Thyroid gland (tissue), 4 donors: ENCODE data around the gene SPRTN. TPM values are rescaled to one million over a fixed set of nuclear protein-coding genes. Genes with fewer than 3 reads are reported as not detected.

ENCODE experiments used
- DNase-seq, 2 donors: peaks; one replicate each; pipeline ENCODE4 v3.0.0-alpha.2; 2019
- H3K27ac ChIP-seq, 3 donors: fragments of 200-600 bp; sonication (generic); 1 replicate in 2 of 3; 2 replicates in 1 of 3; pipeline ENCODE4 v1.5.1; 2016 to 2019; ENCODE audit warnings: mild to moderate bottlenecking in 1 of 3, moderate library complexity in 1 of 3
- H3K27me3 ChIP-seq: fragments of 200-600 bp; sonication (generic); one replicate; pipeline ENCODE4 v1.5.1; 2019
- H3K36me3 ChIP-seq, 2 donors: fragments of 200-600 bp; sonication (generic); one replicate each; pipeline ENCODE4 v1.5.1; 2016 to 2019
- H3K4me1 ChIP-seq, 2 donors: fragments of 200-600 bp; sonication (generic); one replicate each; pipeline ENCODE4 v1.5.1; 2017 to 2019
- H3K4me3 ChIP-seq, 3 donors: fragments of 200-600 bp; sonication (generic); replicated peaks in 1 of 3; 1 replicate in 2 of 3; 2 replicates in 1 of 3; pipeline ENCODE4 v1.5.1; 2016; ENCODE audit warnings: mild to moderate bottlenecking in 1 of 3
- H3K9me3 ChIP-seq: fragments of 200-600 bp; sonication (generic); one replicate; pipeline ENCODE4 v1.5.1; 2017
- POLR2A ChIP-seq, 2 donors: fragments of 450-650 bp; IDR thresholded peaks; one replicate each; pipeline ENCODE4 v1.6.1; 2017; ENCODE audit warnings: antibody characterized with exemption in 2 of 2, mild to moderate bottlenecking in 2 of 2, moderate library complexity in 1 of 2
- WGBS, 2 donors: methylation state at CpG; one replicate each; pipeline ENCODE4 v1.1.5; 2017; 5-methylcytosine and 5-hydroxymethylcytosine counted together
- intact Hi-C: fragments of 100-400 bp; cut with DNase I; formaldehyde crosslinking; loops from one replicate; pipeline ENCODE4 v1.15.1; 2023
- total RNA-seq, 4 donors: library from RNA; depleted of rRNA; stranded (reverse); fragments of >200 nt; gene quantifications; one replicate each; pipeline ENCODE4 v1.2.3, GENCODE V29; 2016
- TF ChIP-seq, protein P1 (sequence below), 6 experiments: fragments of 200-600 bp in 3 of 6; fragments of 450-650 bp in 3 of 6; sonication (generic) in 3 of 6; IDR thresholded peaks; one replicate each; pipeline ENCODE4 v1.5.1; 2016 to 2019; ENCODE audit warnings: antibody characterized with exemption in 6 of 6, mild to moderate bottlenecking in 2 of 6, inconsistent platforms in 1 of 6, moderate library complexity in 1 of 6

Gene SPRTN
- total RNA-seq, 4 donors from 2014 or later, result 11.0 to 28.9 (median 21.9) TPM

DNA sequence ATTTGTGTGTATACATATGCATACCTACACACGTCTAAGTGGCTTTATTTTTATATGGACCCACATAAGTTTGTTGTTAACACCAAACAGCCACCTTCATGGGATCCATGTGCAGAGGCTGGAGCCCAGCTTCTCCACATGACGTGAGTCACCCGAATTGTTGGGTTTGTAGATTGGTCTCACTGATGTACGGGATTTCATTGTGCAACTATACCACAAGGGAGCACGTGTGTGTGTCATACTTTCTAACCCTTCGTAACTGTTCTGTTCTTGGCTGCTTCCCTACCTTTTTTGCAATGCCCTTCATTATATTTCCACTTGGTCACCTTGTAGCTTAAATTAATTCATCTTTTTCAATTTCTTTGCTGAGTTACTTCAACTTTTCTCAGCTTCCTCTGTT is 21.0 kb downstream of the SPRTN start:
- Histone ChIP-seq H3K9me3 (no peaks in the 10 kb centered on the region), H3K27me3 (no peaks in the 10 kb centered on the region), H3K4me3 (no peak overlapping the region), H3K27ac (no peak overlapping the region), H3K36me3 (no peaks in the 10 kb centered on the region), H3K4me1 (peaks cover 0 to 7% of the 10 kb centered on the region in 2 donors)
- TF ChIP-seq, protein P1, sequence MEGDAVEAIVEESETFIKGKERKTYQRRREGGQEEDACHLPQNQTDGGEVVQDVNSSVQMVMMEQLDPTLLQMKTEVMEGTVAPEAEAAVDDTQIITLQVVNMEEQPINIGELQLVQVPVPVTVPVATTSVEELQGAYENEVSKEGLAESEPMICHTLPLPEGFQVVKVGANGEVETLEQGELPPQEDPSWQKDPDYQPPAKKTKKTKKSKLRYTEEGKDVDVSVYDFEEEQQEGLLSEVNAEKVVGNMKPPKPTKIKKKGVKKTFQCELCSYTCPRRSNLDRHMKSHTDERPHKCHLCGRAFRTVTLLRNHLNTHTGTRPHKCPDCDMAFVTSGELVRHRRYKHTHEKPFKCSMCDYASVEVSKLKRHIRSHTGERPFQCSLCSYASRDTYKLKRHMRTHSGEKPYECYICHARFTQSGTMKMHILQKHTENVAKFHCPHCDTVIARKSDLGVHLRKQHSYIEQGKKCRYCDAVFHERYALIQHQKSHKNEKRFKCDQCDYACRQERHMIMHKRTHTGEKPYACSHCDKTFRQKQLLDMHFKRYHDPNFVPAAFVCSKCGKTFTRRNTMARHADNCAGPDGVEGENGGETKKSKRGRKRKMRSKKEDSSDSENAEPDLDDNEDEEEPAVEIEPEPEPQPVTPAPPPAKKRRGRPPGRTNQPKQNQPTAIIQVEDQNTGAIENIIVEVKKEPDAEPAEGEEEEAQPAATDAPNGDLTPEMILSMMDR (IDR thresholded peaks at IDR 0.05), result no peak
- no peak for TF ChIP-seq POLR2A (IDR thresholded peaks at IDR 0.05)
- WGBS, 2 donors, result 84 to 90% methylated on average over 6 of the region's 6 CpGs
- DNase-seq, result no peak
- intact Hi-C loops, result loop anchor here (5.0 kb wide), 1 partner anchor 243 kb away; no protein-coding TSS in a partner anchor

DNA sequence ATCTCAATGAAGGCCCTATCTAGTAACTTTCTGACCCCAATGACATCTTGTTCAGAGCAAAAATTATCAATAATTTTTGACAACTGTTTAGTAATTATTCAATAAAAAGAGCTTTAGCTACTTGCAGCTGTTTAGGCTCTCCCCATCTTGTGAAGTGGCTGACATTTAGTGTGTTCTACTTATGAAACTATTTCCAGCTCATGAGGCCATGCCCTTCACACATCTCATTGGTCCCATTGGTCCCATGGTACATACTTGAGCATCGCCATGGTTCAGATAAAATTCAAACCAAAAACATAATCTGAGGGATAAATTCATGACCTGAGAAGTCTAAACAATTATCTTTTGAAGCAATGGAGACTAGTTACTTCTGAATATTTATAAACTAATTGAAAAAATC is 24.2 kb downstream of the SPRTN start:
- no peaks in the 10 kb centered on the region for H3K27me3 ChIP-seq
- no peak overlapping the region for H3K27ac ChIP-seq
- no peak for DNase-seq
- peaks cover 0 to 7% of the 10 kb centered on the region in 2 donors for H3K4me1 ChIP-seq
- TF ChIP-seq, protein P1 (IDR thresholded peaks at IDR 0.05), result no peak
- no peak for TF ChIP-seq POLR2A (IDR thresholded peaks at IDR 0.05)
- intact Hi-C loops, result no loop called here
- no peaks in the 10 kb centered on the region for H3K9me3 ChIP-seq
- H3K4me3 ChIP-seq, result no peak overlapping the region
- no peaks in the 10 kb centered on the region for H3K36me3 ChIP-seq
- 87 to 90% methylated on average over 1 of the region's 1 CpG for WGBS, 2 donors

DNA sequence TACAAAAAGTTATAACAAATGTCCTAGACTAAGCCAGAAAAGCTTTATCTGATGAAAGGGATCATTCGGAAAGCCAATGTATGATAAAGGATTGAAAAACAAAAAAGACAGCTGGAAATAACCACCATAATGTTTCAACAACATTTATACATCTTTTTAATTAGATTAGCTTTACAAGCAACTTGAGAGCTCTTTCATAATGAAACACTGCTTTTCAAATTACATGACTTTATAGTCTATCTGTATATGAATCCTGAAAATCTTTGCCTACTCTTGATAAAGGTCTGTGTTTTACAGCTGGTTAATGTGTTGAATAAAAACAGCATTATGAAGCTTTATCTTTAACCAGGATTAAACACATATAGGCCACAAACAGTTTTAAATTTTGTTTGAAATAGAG is 25.5 kb downstream of the SPRTN start:
- intact Hi-C loops, result no loop called here
- Histone ChIP-seq H3K9me3 (no peaks in the 10 kb centered on the region), H3K36me3 (no peaks in the 10 kb centered on the region), H3K27ac (no peak overlapping the region), H3K4me3 (no peak overlapping the region), H3K27me3 (no peaks in the 10 kb centered on the region), H3K4me1 (no peaks in the 10 kb centered on the region)
- no peak for DNase-seq
- WGBS, 2 donors, result 90 to 91% methylated on average over 1 of the region's 1 CpG
- no peak for TF ChIP-seq POLR2A (IDR thresholded peaks at IDR 0.05)
- TF ChIP-seq, protein P1 (IDR thresholded peaks at IDR 0.05), result no peak

DNA sequence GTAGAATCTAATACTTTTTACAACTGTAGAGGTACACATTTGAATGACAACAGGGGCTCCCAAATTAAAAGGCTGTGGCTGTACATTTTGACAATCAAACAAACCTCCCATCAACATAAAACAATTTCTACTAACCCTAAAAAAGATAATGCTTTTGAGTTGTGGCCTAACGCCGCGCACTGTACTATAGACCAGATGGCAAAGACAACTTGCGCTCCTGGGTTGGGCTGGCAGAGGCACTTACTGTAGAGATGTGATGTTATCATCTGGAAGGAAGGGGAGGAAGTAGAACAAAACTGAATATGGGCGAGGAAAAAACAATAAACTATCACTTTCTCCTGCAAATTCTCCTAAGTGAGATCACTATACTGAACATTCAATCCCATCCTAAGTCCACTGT is 26.1 kb downstream of the SPRTN start:
- no peak for DNase-seq
- 92 to 93% methylated on average over 5 of the region's 5 CpGs for WGBS, 2 donors
- intact Hi-C loops, result no loop called here
- no peak overlapping the region for H3K4me3 ChIP-seq
- H3K36me3 ChIP-seq, result no peaks in the 10 kb centered on the region
- no peaks in the 10 kb centered on the region for H3K27me3 ChIP-seq
- no peaks in the 10 kb centered on the region for H3K9me3 ChIP-seq
- H3K27ac ChIP-seq, result no peak overlapping the region
- TF ChIP-seq, protein P1 (IDR thresholded peaks at IDR 0.05), result no peak
- no peak for TF ChIP-seq POLR2A (IDR thresholded peaks at IDR 0.05)
- H3K4me1 ChIP-seq, result no peaks in the 10 kb centered on the region

DNA sequence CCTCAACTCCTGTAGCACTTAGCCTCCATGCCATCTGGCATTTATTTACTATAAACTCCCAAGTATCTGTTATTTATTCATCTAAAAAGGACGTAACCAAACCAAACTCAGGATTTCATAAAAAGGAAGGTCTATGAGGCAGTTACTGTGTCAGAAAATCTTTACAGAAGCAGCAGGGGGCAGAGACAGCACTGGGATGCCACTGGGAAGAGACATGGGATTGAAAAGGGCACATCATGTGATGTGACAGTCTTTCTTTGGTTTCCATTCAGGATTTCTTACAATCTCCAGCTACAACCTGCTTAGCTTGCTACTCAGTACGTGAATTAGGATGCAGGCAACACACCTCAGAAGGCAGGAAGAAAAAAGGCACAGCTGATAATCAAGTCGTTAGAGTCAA is 31.2 kb downstream of the SPRTN start:
- no peak overlapping the region for H3K27ac ChIP-seq
- H3K27me3 ChIP-seq, result no peaks in the 10 kb centered on the region
- intact Hi-C loops, result no loop called here
- TF ChIP-seq, protein P1 (IDR thresholded peaks at IDR 0.05), result no peak
- TF ChIP-seq POLR2A (IDR thresholded peaks at IDR 0.05), result no peak
- H3K36me3 ChIP-seq, result no peaks in the 10 kb centered on the region
- H3K4me1 ChIP-seq, result no peaks in the 10 kb centered on the region
- 88 to 91% methylated on average over 3 of the region's 3 CpGs for WGBS, 2 donors
- no peaks in the 10 kb centered on the region for H3K9me3 ChIP-seq
- H3K4me3 ChIP-seq, result no peak overlapping the region
- no peak for DNase-seq
